Activated CD4-positive, alpha-beta memory T cell treated with anti-CD3 and anti-CD28 coated beads for 36 hours (primary cell): ENCODE data around the gene SYNPO2L. TPM values are rescaled to one million over a fixed set of nuclear protein-coding genes. Genes with fewer than 3 reads are reported as not detected.
"Not testable (repeated sequence)": the region's sequence is repeated elsewhere in the genome, so short reads cannot be mapped to it uniquely, and the experiment has no call there.

Experiments used
- CTCF ChIA-PET: fragments of 350-600 bp; sonication (Branson Sonifier 250); formaldehyde crosslinking; loops from one replicate; lab custom pipeline; 2021; ENCODE audit warnings: antibody characterized with exemption, inconsistent platforms; lab: Charles Lee
- POLR2A ChIA-PET: fragments of 350-600 bp; sonication (Branson Sonifier 250); formaldehyde crosslinking; loops from one replicate; lab custom pipeline; 2021; ENCODE audit warnings: antibody characterized with exemption; lab: Charles Lee
- DNase-seq: peaks from one replicate; pipeline ENCODE4 v3.0.0-alpha.2; 2020
- H3K27ac Mint-ChIP-seq: one replicate; pipeline ENCODE4 v1.8.0; 2021; ENCODE audit warnings: mixed read lengths
- H3K27me3 Mint-ChIP-seq: one replicate; pipeline ENCODE4 v1.8.0; 2021; ENCODE audit warnings: mixed read lengths
- H3K36me3 Mint-ChIP-seq: one replicate; pipeline ENCODE4 v1.8.0; 2021; ENCODE audit warnings: mixed read lengths
- H3K4me1 Mint-ChIP-seq: one replicate; pipeline ENCODE4 v1.8.0; 2021; ENCODE audit warnings: low read depth, mixed read lengths
- H3K4me3 Mint-ChIP-seq: one replicate; pipeline ENCODE4 v1.8.0; 2021; ENCODE audit warnings: mild to moderate bottlenecking, mixed read lengths
- H3K9me3 Mint-ChIP-seq: one replicate; pipeline ENCODE4 v1.8.0; 2021; ENCODE audit warnings: mixed read lengths
- intact Hi-C: fragments of 100-400 bp; cut with micrococcal nuclease; formaldehyde crosslinking; loops from one replicate; pipeline ENCODE4 v1.15.1; 2023
- total RNA-seq, 2 experiments: library from RNA; stranded (reverse); gene quantifications; one replicate each; pipeline ENCODE4 v1.2.3, GENCODE V29; 2021

Gene SYNPO2L
- total RNA-seq, result not detected

DNA sequence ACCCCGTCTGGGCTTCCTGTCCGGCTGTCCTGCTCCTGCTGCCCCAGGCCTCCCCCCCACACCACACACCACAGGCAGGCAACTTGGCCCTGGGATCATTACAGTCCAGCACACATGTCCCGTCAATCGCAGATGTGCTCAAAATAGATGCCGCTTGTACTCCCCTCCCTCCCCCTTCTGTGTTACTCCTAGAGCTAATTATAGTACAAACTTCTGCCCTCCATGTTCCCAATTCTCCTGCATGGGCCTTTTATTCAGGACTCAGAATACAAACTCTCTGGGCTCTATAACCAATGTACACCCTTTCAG is at the start of gene SYNPO2L:
Gene SYNPO2L (minus strand): TSS at position 40 of the 309 bp plus-strand sequence. CDS start 107 bp downstream, outside the sequence.
- Mint-ChIP-seq H3K36me3 (no peaks in the 10 kb centered on the region), H3K4me3 (no peak within 1 kb of the TSS), H3K27ac (no peak within 1 kb of the TSS), H3K4me1 (peaks cover 3% of the 10 kb centered on the region), H3K27me3 (no peaks in the 10 kb centered on the region), H3K9me3 (no peaks in the 10 kb centered on the region)
- ChIA-PET CTCF (no interaction called here), POLR2A (no interaction called here)
- no peak for DNase-seq
- intact Hi-C loops, result no loop called here

- DNase-seq, H3K27ac Mint-ChIP-seq, CTCF ChIA-PET, H3K9me3 Mint-ChIP-seq, H3K27me3 Mint-ChIP-seq, H3K4me3 Mint-ChIP-seq, intact Hi-C loops, POLR2A ChIA-PET: not testable (repeated sequence)
- H3K4me1 Mint-ChIP-seq, result peaks cover 18% of the 10 kb centered on the region
- H3K36me3 Mint-ChIP-seq, result peaks cover 16% of the 10 kb centered on the region
Measured at GRCh38 chr10:73703924-73704323, 48.1 kb upstream of the SYNPO2L start.

DNA sequence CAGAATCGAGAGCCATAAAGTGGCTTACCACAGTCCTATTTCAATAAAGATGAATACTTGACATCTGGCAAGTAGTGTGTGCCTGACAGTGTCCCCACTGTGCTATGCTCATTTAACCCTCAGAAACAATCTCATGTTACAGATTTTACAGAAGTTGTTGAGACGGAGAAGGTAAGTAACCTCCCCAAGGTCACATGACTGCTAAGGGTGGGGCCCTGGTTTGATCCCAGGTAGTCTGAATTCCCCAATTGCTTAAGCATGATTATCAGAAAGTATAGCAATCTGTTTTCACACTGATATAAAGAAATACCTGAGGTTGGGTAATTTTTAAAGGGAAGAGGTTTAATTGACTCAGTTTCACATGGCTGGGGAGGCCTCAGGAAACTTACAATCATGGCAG is 43.0 kb upstream of the SYNPO2L start:
- DNase-seq, H3K27ac Mint-ChIP-seq, H3K4me1 Mint-ChIP-seq, H3K9me3 Mint-ChIP-seq, H3K4me3 Mint-ChIP-seq, intact Hi-C loops, H3K27me3 Mint-ChIP-seq, CTCF ChIA-PET, POLR2A ChIA-PET: not testable (repeated sequence)
- H3K36me3 Mint-ChIP-seq, result peaks cover 12% of the 10 kb centered on the region

DNA sequence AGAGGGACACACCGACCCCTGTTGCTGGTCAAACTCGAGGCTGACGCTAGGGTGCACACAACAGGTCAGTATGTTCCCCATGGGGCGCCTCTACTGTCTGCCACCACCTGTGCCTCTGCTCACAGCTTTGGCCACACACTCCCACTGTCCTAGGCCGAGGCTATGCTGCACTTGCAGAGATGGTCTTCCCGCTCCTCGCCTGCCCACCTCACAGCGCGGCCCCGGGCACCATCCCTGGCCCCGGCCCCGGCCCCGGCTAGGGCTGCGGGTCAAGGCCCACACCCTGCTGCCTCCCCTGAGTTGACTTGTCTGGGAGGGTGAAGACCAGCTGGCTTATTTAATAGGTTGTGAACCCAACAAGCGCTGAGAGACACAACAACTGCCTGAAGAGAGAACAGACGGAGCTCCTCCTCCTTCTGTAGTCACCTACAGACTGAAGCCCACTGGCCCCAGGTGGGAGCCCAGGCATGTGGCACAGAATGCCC is 41.9 kb upstream of the SYNPO2L start, which contains the start of gene AGAP5:
Gene AGAP5 (minus strand): TSS at position 435 of the 485 bp plus-strand sequence. CDS start 354 bp downstream, at position 81.
- POLR2A ChIA-PET, DNase-seq, H3K4me3 Mint-ChIP-seq, H3K27ac Mint-ChIP-seq, H3K36me3 Mint-ChIP-seq, H3K9me3 Mint-ChIP-seq, H3K27me3 Mint-ChIP-seq, intact Hi-C loops, CTCF ChIA-PET, H3K4me1 Mint-ChIP-seq: not testable (repeated sequence)

- H3K27me3 Mint-ChIP-seq, DNase-seq, H3K4me3 Mint-ChIP-seq, H3K27ac Mint-ChIP-seq, POLR2A ChIA-PET, CTCF ChIA-PET, H3K9me3 Mint-ChIP-seq, intact Hi-C loops, H3K36me3 Mint-ChIP-seq, H3K4me1 Mint-ChIP-seq: not testable (repeated sequence)
Measured at GRCh38 chr10:73695302-73695701, 39.5 kb upstream of the SYNPO2L start.

GRCh38 chr10:73690755-73691154 is 34.9 kb upstream of the SYNPO2L start:
- H3K36me3 Mint-ChIP-seq, intact Hi-C loops, H3K4me1 Mint-ChIP-seq, POLR2A ChIA-PET, H3K27ac Mint-ChIP-seq, CTCF ChIA-PET, H3K4me3 Mint-ChIP-seq, H3K9me3 Mint-ChIP-seq, H3K27me3 Mint-ChIP-seq, DNase-seq: not testable (repeated sequence)

DNA sequence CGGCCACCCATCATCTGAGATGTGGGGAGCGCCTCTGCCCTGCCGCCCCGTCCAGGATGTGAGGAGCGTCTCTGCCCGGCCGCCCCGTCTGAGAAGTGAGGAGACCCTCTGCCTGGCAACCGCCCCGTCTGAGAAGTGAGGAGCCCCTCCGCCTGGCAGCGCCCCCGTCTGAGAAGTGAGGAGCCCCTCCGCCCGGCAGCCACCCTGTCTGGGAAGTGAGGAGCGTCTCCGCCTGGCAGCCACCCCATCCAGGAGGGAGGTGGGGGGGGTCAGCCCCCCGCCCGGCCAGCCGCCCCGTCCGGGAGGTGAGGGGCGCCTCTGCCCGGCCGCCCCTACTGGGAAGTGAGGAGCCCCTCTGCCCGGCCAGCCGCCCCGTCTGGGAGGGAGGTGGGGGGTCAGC is 33.8 kb upstream of the SYNPO2L start:
- POLR2A ChIA-PET, DNase-seq, H3K27me3 Mint-ChIP-seq, H3K4me3 Mint-ChIP-seq, H3K9me3 Mint-ChIP-seq, H3K36me3 Mint-ChIP-seq, H3K4me1 Mint-ChIP-seq, H3K27ac Mint-ChIP-seq, CTCF ChIA-PET, intact Hi-C loops: not testable (repeated sequence)

GRCh38 chr10:73687641-73688040 is 31.8 kb upstream of the SYNPO2L start:
- H3K36me3 Mint-ChIP-seq, POLR2A ChIA-PET, DNase-seq, H3K27me3 Mint-ChIP-seq, H3K4me1 Mint-ChIP-seq, H3K4me3 Mint-ChIP-seq, CTCF ChIA-PET, intact Hi-C loops, H3K9me3 Mint-ChIP-seq, H3K27ac Mint-ChIP-seq: not testable (repeated sequence)

DNA sequence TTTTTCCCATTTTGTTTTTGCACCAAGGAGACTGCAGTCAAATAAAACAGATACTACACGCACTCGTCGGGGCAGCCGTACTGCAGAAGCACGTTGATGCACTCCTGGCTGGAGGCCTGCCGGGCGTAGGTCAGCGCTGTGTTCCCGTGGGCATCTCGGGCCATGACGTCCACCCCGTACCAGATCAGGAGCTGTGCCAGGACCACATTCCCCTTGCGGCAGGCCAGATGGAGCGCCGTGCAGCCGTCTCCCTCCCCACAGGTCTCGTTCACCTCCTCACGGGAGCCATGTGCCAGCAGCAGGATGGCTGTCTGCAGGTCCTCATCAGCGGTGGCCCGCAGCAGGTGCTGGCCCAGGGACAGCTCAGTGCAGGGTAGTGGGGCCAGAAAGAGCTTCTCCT is 18.7 kb upstream of the SYNPO2L start:
- POLR2A ChIA-PET, H3K4me3 Mint-ChIP-seq, CTCF ChIA-PET, intact Hi-C loops, H3K27me3 Mint-ChIP-seq, H3K27ac Mint-ChIP-seq, H3K9me3 Mint-ChIP-seq, DNase-seq, H3K36me3 Mint-ChIP-seq, H3K4me1 Mint-ChIP-seq: not testable (repeated sequence)

DNA sequence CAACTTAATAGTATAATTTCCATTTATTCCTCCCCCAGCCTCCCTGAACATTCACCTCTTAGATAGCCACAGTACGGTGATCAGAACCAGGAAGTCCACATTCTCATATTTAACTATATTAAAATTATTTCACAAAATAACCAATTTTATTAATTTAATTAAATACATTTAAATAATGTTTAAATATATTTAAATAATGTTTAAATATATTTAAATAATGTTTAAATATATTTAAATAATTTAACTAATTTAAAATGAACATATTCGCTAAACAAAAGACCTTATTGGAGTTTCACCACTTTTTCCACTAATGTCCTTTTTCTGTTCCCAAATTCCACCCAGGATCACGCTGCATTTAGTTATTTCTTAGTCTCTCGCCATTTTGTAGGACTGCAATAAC is 12.5 kb upstream of the SYNPO2L start:
- H3K4me3 Mint-ChIP-seq, H3K27me3 Mint-ChIP-seq: not testable (repeated sequence)

DNA sequence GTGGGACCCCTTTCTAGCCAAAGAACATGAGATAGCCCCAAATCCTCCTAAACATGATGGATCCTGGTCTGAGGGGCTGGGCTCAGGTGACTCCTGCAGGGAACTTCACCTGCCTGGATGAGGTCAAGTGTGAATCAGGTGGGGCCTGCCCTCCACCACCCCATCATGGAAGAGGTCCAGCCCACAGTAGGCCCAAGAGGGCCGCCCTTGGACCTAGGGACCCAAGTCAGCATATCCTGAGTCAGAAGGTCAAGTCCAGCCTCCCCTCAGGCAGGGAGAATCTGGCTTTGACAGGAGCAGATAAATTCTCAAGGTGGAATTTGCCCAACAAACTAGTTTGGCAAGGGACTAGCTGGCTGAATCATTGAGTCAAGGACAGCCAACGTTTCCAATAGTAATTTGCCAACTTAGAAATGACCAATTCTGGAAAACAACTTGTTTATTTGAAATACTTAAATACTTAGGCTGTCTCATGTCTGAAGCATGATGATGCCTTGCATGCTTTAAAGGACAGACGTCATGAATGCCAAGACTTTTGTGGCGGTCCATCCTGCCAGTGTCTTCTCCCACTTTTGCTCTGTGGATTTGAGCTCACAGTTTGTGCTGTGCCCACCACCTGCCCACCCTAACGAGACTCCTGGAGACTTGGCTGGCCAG is 10.5 kb upstream of the SYNPO2L start:
- H3K9me3 Mint-ChIP-seq, H3K27me3 Mint-ChIP-seq, DNase-seq, POLR2A ChIA-PET, H3K36me3 Mint-ChIP-seq, intact Hi-C loops, H3K27ac Mint-ChIP-seq, H3K4me1 Mint-ChIP-seq, H3K4me3 Mint-ChIP-seq: not testable (repeated sequence)
- CTCF ChIA-PET, result interaction anchor here (0.6 kb wide), 1 partner anchor 21 kb away, joined by 3 read pairs; no protein-coding TSS in a partner anchor

More for the DNA sequence above, 12.5 kb upstream of the SYNPO2L start:
- H3K9me3 Mint-ChIP-seq, POLR2A ChIA-PET, intact Hi-C loops, CTCF ChIA-PET, H3K36me3 Mint-ChIP-seq, H3K27ac Mint-ChIP-seq, H3K4me1 Mint-ChIP-seq, DNase-seq: not testable (repeated sequence)

- H3K9me3 Mint-ChIP-seq, H3K27me3 Mint-ChIP-seq, CTCF ChIA-PET, POLR2A ChIA-PET, DNase-seq, H3K27ac Mint-ChIP-seq, H3K4me1 Mint-ChIP-seq, intact Hi-C loops, H3K36me3 Mint-ChIP-seq, H3K4me3 Mint-ChIP-seq: not testable (repeated sequence)
Measured at GRCh38 chr10:73665581-73665980, 9.8 kb upstream of the SYNPO2L start.
